HG02970 (cell line): ENCODE data around the gene KCNMB1.

Experiments used
- ATAC-seq: cut with Tn5 transposase; IDR thresholded peaks from one replicate; pipeline ENCODE4 v1.9.1; 2021; ENCODE audit warnings: mild to moderate bottlenecking, moderate library complexity, moderate number of reproducible peaks; ENCODE audit not compliant: unreplicated experiment, low FRiP score

KCNMB1 gene

GRCh38 chr5:170388818-170389549, at the start of gene KCNMB1:
Gene KCNMB1, minus strand, starts transcription at chr5:170389367. Its CDS starts 3,920 bp downstream, at chr5:170385447.
- no peak for ATAC-seq

GRCh38 chr5:170438581-170438980, 49.4 kb upstream of the KCNMB1 start:
- no peak for ATAC-seq

GRCh38 chr5:170437621-170438375, 48.6 kb upstream of the KCNMB1 start:
- no peak for ATAC-seq

GRCh38 chr5:170436335-170436734, 47.2 kb upstream of the KCNMB1 start:
- ATAC-seq, result no peak

GRCh38 chr5:170434966-170435605, 45.9 kb upstream of the KCNMB1 start:
- ATAC-seq, result no peak

DNA sequence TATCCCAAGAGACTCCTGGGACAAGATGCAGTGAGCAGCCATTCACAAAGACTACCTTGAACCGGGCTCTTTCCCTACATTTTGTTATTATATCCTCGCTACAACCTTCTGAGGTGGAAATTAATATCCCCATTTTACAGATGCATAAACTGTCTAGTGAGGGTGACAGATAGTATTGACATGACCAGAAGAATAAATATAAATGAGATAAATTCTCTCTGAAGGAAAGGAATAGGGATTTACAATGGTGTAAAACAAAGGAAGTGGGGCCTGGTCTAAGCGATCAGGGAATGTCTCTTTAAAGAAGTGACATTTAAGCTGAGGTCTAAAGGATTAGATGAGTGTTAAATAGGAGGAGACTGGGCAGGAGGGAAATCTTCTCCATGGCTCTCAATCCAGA, 43.5 kb upstream of the KCNMB1 start:
- ATAC-seq, result no peak

DNA sequence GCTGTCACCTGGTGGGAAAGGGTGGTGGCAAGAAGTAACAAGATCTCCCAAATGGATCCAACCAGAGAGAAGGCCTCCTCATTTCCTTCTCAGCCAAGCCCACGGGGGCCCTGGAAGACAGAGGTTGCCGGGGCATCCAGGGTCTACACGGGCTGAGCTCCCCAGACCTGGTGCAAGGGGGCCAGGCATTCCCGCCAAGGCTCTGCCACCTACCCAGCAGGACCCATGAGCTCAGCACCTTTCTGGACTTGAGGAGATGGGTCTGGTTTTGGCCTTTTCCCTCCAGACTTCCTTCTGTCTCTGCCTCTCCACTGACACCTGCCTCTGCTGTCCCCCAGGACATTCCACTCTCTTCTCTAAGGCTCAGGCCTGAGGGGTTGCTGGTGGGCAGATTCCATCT, 42.4 kb upstream of the KCNMB1 start:
- ATAC-seq, result no peak

DNA sequence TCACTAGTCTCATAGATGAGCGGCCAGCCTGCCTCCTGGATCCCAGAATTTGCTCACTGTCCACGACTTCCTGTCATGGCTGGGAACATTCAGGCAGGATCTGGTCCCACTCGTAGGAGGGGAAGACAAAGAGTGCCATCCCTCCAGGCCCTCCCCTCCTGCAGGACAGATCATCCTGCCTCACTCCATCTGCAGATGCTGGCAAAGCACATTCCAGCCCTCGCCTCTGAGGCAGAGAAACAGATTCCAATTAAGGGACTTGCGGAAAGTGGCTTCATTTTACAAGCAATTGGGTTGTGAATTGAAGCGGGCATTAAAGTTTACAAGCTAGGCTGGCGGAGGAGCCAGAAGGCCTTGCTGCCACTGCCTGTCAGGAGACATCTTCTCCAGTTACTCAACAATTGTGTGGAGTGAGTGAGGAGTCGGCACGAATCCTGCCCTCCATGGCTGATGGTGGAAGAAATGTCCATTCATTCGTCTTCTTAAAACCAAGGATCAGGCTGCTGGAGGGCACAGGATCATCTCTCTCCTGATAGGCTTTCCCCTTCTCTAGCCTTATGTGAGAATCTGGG, 41.8 kb upstream of the KCNMB1 start:
- no peak for ATAC-seq

- no peak for ATAC-seq
Measured at GRCh38 chr5:170430256-170430655, 41.1 kb upstream of the KCNMB1 start.

- no peak for ATAC-seq
Measured at GRCh38 chr5:170429014-170429413, 39.8 kb upstream of the KCNMB1 start.

DNA sequence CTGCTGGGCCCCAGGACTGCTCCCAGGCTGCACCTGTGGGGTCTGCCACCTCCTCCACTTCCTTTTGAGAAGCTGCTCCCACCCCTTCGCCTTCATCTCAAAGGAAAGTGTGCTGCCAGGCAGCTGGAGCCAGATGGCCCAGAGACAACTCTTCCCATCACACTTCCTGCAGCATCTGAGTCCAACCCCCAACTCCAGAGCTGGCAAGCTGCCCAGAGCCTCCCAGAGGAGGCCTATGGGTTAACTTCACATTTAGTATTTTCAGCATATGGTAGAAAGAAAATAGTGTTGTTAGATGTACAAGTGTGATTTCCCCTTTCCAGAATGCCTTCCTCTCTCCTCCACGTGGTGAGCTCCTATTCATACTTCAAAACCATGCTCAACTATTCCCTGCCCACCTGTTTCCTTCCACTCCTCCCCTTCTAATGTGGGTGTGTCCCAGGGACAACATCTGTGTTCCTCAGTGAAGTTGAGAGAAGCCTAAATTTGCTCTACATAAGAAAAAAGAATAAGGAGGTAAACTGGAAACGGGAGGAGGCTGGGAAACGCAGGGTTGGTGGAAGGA, 38.6 kb upstream of the KCNMB1 start:
- no peak for ATAC-seq

- ATAC-seq, result no peak
Measured at GRCh38 chr5:170426786-170427185, 37.6 kb upstream of the KCNMB1 start.

DNA sequence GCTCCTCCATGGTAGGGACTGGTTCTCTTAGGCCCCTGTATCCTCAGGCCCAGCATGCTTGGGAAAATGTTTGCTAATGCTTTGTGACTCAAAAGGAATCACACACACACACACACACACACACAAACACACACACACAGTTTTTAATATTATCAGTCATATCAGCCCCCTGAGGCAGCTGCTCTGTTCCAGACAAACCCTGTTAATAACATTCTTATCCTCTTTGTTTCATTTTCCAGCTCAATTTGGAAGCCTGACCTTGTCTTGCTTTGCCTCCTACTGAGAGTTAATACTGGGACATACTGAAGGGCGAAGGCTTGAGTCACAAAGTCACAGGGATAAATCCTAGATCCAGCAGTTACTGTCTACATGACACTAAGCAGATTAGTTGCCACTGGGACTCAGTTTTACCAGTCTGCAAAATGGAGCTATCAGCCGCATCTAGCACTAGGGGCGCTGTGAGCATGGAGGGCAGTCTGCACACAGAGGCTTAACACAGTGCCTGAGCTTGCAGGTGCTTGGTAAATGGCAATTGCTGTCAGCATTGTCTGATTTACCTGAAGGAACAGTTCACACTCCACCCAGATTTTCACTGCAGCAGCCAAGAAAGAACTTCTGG, 37.1 kb upstream of the KCNMB1 start:
- no peak for ATAC-seq

GRCh38 chr5:170425731-170426130, 36.6 kb upstream of the KCNMB1 start:
- no peak for ATAC-seq

- ATAC-seq, result no peak
Measured at GRCh38 chr5:170424629-170425028, 35.5 kb upstream of the KCNMB1 start.

GRCh38 chr5:170423692-170424091, 34.5 kb upstream of the KCNMB1 start:
- no peak for ATAC-seq

DNA sequence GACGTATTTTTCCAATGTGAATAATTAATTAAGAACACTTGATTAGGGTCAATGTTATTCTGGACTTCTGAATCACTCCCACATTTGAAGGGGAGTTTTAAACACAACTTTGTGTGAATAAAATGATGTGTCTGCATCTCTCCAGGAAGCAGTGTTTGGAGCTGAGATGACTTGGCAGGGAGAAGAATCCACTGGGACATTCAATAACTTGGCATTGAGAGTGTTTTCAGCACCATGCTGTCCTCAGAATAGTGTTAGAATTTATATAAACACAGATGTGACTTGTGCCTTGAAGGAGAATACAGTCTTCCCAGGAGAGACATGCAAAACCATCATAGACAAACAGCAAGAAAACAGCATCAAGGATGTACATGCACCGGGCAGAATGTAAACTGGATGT, 32.7 kb upstream of the KCNMB1 start:
- no peak for ATAC-seq

- ATAC-seq, result no peak
Measured at GRCh38 chr5:170420806-170421412, 31.7 kb upstream of the KCNMB1 start.

GRCh38 chr5:170419643-170420042, 30.5 kb upstream of the KCNMB1 start:
- ATAC-seq, result no peak

DNA sequence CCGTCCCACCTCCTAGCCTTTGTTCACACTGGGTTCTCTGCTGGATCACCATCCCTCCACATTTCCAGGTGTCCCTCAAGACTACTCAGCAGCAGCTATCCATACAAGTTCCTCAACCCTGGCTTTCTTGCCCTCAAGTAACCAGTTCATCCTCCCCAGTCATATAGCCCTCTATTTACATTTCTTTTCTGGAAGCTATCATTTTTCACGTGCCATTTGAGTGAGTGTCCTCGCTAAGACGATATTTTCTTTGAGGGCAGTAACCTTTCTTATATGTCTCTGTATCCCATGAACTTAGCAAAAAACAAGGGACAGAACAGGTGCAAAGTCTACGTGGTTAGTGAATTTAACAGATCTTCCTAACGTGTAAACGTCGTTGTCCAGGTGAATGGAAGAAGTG, 29.6 kb upstream of the KCNMB1 start:
- ATAC-seq, result no peak
